OCI-LY7 (cell line): ENCODE data around the gene LCAT.

Experiments
- CTCF ChIP-seq: fragments of 200-600 bp; sonication (generic); conservative IDR thresholded peaks from 2 replicates; pipeline ENCODE4 v1.5.1; 2014; ENCODE audit warnings: mild to moderate bottlenecking, antibody characterized with exemption, low read length, moderate library complexity, mixed read lengths
- EZH2phosphoT487 ChIP-seq: fragments of 200-600 bp; sonication (generic); IDR thresholded peaks from 2 replicates; pipeline ENCODE4 v1.6.1; 2018; ENCODE audit warnings: low read depth, borderline replicate concordance, mild to moderate bottlenecking, mixed run types, antibody characterized with exemption, low read length, moderate library complexity, mixed read lengths

GRCh38 chr16:67989322-67990017 lies 45.5 kb upstream of the LCAT start:
- TF ChIP-seq EZH2phosphoT487 (no peak), CTCF (no peak)
